ENCODE measurements around the gene FLT4.
"Not testable (repeated sequence)": the region's sequence is repeated elsewhere in the genome, so short reads cannot be mapped to it uniquely, and the experiment has no call there.

Gene FLT4

DNA sequence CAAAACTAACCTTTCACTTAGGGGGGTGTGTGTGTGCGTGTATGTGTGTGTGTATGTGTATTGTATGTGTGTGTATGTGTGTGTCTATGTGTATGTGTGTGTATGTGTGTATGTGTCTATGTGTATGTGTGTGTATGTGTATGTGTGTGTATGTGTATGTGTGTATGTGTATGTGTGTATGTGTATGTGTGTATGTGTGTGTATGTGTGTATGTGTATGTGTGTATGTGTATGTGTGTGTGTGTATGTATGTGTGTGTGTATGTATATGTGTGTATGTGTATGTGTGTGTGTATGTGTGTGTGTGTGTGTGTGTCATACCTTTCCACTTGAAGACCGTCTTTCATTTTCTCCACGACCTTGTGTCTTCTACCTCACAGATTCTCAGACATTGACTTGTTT, 20.8 kb upstream of the FLT4 start:
- DNase-seq (ENCODE audit: low spot score), result no peak

DNA sequence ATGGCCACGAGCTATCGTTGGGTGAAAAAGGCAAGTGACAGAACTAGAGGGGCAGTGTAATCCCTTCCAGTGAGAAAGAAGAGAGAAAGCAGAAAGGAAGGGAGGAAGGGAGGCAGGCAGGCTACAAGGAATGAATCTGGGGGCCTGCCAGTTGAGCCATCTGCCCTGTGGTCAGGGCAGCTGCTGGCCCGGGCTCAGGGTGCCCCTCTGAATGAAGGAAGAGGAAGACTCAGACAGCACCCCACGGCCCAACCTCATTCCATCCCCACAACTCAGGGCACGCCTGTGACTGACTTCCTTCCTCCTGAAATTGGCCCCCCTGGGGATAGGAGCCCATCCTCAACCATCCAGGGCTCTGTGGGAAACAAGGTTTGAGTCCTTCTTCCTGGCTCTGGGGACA, 20.3 kb upstream of the FLT4 start:
- no peak for DNase-seq (ENCODE audit: low spot score)

DNA sequence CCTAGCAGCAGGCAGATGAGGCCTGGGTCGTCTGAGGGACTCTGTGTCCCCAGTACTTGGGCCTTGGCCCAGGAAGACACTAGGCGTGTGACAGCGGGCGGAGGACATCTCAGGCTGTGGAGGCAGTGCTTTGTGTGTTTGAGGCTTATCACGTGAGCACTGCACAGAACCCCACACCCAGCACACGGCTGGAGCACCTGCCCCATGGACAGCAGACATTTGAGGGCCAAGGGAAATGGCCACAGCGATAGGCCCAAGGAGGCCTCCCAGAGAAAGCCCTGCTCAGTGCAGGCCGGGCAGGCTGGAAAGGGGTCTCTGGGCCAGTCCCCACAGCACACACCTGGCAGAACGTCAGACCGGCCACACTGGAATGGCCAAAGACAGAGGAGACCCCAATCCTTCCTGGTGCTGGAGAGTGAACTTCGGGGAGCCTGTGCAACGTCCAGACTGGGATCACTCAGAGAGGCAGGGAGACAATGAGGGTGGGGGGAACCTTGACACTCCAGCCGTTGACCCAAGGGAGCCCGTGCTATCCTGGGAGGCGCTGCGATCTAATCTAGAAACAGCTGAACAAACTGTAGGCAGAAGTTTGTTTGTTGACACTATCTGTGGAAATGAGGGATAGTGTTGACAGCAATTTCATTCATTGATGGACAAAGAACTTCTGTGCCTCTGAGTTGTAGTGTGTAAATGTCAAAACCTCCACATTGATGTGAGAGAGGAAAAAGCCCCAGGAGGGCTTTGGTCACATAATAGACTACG, 19.6 kb upstream of the FLT4 start:
- DNase-seq (ENCODE audit: low spot score), result no peak

DNA sequence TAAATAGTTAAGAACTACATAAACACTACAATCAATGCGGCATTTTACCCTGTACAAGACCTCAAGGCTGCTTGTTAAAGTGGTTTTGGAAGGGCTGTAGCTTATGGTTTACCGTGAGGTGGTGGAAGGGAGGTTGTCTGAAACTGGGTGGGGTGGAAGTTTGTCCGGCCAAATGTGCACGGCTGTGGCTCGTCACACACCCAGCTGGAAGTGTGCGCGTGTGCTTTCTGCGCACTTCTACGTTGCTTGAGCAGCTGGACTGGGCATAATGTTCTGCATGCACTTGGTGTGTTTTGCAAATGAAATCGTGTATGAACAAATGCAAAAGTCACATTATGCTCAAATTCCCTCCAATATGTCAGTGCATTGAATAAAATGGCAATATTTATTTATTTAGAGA, 17.4 kb upstream of the FLT4 start:
- DNase-seq (ENCODE audit: low spot score), result no peak

DNA sequence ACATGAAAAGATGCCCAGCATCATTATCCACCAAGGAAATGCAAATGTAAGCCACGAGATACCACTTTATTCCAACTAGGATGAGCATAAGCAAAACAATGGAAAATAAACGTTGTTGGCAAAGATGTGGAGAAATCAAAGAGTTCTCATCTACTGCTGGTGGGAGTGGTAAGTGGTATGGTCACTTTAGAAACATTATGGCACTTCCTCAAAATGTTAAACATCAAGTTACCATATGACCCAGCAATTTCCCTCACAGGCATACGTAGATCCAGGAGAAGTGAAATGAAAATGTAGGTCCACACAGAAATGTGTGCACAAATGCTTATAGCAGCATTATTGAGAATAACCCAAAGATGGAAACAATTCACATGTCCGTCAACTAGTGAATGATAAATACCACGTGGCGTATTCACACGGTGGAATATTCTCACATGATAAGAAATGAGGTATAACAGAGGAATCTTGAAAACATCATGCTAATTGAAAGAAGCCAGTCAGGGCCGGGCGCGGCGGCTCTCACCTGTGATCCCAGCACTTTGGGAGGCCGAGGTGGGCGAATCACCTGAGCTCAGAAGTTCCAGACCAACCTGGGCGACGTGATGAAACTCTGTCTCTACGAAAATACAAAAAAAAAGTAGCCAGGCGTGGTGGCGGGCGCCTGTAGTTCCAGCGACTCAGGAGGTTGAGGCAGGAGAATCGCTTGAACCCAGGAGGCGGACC, 16.4 kb upstream of the FLT4 start:
- no peak for DNase-seq (ENCODE audit: low spot score)

DNA sequence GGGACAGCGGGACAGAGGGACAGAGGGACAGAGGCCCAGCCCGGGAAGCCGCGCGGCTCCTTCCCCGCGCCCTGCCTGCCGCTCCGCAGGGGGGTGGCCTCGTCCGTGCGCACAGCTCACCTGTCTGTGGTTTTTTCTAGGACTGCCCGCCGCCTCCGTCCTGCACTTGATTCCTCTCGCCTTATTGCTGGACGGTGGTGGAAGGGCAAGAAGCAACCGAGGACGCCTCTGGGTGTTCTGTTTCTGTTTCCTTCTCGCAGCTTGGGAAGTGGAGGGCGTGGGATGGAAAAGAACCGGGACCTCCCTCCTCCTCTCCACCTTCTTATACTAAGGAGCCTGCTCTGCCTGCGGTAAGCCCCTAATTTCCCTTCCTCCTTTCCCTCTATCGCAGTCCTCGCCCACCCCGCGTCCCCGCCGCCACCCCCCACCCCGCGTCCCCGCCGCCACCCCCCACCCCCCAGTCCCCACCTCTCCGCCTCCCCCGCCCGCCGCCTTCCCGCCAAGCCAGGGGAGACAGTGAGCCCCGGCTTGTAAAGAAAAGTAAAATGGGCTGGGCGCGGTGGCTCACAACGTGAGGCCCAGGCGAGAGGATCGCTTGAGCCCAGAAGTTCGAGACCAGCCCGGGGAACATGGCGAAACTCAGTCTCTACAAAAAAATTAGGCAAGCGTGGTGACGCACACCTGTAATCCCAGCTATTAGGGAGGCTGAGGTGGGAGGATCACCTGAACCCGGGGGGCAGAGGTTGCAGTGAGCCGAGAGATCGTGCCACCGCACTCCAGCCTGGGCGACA, 9.6 kb upstream of the FLT4 start:
- DNase-seq (ENCODE audit: low spot score), result no peak

DNA sequence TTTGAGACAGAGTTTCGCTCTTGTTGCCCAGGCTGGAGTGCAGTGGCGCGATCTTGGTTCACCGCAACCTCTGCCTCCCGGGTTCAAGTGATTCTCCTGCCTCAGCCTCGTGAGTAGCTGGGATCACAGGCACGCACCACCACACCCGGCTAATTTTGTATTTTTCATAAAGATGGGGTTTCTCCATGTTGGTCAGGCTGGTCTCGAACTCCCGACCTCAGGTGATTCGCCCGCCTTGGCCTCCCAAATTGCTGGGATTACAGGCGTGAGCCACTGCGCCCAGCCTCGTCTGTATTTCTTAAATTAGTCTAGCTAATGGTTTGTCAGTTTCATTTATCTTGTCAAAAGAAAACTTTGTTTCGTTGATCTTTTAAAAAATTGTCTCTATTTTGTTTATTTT, 5.8 kb upstream of the FLT4 start:
- DNase-seq (ENCODE audit: low spot score), result not testable (repeated sequence)

DNA sequence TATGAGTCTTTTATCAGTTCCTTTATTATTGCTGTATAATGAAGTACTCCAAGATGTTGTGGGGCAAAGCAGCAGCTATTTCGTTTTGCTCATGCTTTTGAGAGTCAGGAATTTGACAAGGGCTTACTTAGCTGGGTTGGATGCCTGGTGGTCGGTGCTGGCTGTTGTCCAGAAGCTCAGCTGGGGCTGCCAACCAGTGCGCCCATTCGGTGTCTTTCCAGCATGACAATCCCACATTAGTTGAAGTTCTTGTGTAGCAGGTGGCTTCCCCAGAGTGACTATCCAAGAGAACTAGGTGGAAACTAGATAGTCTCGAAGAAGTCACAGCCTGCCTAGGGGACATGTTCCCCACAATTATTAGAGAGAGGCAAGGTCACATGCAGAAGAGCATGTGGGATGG, 3.4 kb upstream of the FLT4 start:
- DNase-seq (ENCODE audit: low spot score), result no peak

DNA sequence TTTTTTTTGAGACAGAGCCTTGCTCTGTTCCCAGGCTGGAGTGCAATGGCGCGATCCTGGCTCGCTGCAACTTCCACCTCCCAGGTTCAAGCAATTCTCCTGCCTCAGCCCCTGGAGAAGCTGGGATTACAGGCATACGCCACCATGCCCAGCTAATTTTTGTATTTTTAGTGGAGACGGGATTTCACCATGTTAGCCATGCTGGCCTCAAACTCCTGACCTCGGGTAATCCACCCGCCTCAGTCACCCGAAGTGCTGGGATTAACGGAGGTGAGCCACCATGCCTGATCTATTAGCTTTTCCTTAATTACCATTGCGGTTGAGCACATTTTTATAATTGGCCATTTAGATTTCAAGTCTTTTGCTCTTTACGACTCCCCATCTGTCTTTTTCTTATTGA, 2.9 kb upstream of the FLT4 start:
- DNase-seq (ENCODE audit: low spot score), result no peak

DNA sequence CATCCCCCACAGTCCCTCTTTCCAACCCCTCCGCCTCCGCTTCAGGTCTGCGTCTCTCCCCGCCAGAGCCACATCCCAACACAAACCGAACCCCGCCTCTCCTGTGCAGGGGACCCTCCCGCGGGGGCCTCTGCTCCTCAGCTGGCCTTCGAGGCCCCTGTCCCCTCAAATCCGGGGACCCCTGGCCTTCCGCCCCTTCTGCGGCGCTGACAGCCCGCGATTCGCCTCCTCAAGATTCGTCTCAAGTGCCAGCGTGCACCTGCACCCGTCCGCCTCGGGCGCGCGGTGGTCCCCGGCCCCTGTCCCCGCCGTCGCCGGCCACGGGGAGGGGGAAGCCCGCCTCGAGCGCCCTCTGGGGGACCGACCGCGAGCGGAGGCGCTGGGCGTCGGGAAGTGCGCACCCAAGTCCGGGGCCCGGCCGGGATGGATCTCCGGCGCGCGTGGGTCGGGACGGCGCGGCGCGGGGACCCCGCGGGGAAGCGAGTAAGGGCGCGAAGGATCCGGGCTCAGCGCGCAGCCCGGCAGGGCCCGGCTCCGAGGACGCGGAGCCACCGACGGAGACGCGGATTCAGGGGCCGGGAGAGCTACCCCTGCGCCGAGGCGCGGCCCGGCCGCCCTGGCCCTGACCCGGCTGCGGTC, 623 bp downstream of the FLT4 start:
- no peak for DNase-seq (ENCODE audit: low spot score)

DNA sequence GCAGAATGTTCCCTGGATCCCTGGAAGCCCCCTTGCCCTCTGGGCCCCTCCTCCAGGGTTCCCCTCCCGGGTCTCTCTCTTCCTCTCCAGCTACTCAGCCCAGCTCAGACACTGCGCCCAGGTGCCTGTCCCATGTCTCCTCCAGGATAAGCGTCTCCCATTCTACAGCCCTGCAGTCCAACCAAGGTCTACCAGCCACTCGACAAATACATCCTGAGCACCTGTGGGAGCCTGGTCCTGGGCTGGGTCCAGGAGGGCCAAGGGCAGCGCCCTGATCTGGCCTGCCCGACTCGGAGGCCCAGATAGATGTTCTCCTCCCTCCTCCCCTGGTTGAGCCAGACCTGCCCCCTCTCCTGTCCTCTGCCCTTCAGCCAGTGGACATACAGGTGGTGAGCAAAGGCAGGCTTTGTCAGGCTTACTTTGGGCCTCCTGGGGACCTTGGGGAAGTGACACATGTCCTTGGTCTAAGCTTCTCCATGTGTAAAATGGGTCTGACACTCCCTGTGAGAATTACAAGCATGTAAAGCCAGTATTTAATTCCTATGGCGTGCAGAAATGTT, 1.4 kb downstream of the FLT4 start:
- no peak for DNase-seq (ENCODE audit: low spot score)

DNA sequence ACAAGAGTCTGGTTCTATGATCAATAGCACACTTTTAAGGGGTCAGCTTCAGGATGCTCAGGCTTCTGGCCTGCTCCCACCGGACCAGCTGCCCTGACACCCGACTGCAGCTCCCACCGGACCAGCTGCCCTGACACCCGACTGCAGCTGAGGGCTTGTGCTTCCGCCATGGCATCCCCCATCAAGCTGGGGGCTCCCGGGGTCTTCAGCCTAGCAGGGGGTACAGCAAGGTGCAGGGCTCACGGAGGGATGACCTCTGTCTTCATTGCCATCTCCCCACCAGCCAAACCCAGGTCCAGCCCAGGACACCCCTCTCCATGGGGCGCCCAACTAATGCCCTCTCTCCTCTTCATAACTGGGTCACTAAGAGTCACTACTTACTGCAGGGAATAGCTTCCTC, 1.9 kb downstream of the FLT4 start:
- DNase-seq (ENCODE audit: low spot score), result no peak

DNA sequence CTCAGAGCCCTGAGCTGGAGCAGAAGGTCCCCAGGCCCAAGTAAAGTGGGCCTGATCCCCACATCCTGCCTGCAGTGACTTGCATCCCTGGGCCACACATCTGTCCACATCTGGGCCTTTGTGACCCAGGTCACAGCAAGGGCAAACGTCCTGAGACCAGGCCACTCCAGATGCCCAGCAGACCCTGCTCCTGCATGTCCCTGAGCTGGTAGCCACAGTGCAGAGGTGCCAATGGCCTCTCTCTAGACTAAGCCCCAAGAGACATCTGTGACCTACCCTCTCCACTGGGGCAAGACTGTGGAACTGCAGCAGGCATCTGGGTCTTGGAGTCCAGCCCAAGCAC, 2.5 kb downstream of the FLT4 start:
- DNase-seq (ENCODE audit: low spot score), result no peak

DNA sequence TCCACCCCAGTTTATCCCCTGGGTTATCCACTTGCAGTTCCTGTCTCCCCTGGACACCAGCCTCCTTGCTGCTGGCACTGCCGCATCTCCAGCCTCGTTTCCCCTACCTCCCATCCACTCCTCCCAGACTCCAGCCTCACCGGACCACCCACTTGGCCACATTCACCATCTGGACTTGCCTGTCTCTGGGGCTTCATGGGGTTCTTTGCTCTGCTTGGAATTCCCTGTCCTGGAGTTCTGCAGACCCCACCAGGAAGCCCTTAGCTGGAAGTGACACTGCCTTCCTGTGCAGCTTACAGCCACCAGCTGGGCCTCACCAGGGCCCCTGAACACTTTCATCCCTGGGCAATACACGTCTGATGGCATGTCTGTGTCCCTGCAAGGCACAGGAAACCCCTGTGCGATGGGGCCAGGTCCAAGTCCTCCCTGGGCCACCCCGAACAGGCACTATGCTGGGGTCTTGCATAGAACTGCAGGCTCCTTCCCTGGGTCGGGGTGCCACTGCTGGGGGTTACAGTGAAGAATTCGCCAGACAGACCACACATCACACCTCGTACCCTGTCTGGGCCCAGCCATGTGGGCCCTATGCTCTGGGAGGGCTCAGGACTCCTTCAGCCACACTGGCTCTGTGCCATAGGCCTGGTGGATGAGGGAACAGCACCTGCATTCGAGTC, 3.0 kb downstream of the FLT4 start:
- DNase-seq (ENCODE audit: low spot score), result no peak

DNA sequence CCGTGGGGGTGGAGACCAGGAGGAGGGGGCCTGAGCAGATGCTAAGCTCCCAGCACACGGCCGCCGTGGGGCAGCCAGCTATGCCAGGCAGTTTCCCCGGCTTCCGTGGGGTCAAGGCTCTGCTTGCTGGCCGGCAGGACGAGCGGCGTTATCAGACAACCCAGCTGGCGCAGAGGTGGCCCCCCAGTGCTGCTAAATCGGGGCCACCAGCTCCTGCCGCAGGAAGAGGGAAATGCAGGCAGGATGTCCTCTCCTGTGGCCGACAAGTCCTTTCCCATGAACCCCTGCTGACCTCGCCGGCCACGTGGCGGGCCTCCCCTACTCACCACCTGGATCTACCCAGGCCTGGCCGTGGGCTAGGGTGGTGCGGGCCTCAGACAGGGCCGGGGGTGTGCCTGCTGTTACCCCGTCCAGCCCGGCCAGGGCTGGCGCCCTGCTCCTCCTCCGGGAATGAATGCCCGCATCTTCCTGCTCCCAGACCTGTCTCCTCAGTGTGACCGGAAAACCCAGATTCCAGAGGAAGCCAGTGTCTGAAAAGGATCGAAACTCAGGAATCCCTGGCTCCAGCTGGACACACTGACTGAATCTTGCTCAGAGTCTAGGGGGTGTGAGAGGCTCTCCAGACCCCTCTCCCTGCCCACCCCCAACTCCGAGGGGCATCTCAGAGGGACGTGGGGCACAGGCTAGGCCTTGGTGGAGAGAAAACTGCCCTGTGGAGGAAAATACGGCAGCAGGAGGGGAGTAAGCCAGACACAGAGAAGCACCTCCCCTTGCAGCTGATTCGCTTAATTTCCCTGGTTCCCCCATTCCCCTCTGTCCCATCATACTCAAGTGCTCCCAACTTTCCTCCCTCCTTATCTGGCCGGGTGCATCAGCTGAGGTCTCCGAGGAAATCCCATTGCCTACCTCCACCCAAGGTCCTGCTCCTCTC, 3.9 kb downstream of the FLT4 start:
- no peak for DNase-seq (ENCODE audit: low spot score)

DNA sequence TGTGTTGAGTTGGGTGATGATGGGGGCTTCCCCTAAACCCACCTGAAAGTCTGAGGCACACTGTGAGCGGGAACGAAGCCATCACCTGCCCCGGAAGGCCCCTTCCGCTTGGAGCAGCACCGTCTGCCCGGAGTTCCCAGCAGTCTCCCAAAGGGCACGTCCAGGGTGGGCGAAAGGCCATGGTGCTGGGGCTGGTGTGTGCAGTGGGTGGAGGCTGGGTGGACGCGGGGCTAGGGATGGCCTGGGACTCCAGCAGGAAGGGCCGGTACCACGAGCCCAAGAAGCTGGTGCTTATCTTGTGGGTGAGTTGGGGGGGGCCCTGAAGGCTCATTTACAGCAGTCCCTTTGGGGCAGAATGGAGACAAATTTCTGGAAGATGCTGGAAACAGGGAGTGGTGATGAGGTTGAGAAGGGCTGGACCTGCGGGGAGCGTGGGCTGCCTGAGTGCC, 4.6 kb downstream of the FLT4 start:
- no peak for DNase-seq (ENCODE audit: low spot score)

DNA sequence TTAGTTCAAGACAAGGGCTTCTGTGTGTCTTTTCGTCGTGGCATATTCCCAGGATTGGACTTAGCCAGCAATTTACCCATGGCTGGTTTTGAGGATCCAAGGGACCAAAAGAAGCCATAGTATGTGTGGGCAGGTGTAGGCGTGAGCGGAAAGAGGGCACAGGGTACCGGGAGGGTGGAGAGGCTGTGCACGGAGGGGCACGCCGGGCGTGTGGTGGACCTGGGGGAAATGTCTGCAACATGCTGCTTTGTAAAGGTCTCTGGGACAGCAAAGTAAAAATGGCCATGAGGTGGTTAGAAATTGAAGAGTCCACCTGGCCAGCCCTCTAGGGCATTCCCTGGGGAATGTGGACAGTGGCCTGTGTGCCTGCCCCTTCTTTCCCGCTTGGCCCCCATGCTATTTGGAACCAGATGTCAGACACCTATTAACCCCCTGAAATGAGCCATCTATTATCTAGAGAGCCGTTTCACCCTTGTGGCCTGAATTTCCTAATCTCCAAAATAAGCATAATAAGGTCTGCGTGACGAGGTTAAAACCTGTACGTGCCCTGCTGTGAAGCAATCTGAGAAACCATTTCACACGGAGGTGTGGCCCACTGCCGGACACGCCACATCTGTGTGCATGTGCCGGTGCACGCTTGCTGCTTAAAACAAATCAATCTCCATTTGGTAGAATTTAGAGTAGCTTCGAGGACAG, 5.1 kb downstream of the FLT4 start:
- DNase-seq (ENCODE audit: low spot score), result no peak

DNA sequence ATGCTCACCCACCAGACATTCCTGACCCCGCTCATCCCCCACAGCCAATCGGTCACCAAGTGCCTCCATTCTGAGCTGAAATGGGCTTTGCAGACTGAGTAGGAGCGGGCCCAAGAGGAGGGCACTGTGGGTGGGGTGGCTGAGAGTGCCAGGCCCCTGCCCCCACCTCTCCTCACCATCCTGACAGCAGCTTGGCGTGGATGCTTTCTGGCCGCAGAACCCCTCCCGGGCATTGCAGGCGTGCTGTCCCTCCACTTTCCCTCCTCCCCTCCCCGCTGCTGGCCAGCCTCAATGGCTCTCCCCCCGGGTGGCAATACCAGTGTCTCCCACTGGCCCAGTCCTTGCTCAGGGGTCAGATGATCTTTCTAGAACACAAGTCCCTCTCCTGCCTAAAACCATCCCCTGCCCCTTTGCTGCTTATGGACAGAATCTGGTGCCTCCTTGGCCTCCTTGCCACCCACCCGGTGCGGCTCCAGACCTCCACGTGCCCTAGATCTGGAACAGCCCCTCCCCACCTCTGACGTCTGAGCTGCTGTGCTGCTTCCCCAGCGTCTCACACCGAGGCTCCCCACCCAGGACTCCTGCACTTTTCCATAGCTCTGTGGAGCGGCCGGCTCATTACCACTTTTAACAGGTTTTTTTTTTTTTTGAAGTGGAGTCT, 6.1 kb downstream of the FLT4 start:
- no peak for DNase-seq (ENCODE audit: low spot score)

DNA sequence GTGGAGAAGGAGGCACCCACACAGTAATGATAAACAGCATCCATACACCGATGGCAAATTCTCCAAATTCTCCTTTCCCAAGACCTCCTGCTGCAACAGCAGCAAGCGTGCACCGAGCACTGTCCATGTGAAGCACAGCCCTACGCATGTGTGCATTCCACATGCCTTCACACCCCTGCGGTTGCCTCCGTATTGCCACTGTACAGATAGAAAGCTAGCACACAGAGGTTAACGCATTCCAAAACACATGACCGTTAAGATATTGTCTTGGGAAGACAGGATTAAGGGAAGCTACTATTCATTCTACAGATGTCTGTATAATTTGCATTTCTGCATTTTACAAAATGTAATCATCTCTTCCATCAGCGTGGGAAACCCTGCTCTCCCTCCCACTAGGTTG, 6.6 kb downstream of the FLT4 start:
- DNase-seq (ENCODE audit: low spot score), result no peak
